ENCODE results near the gene GABRA5.

GABRA5 gene

GRCh38 chr15:26868029-26868685 is 1.3 kb downstream of the GABRA5 start:
- no peak for TF ChIP-seq CTCF (conservative IDR thresholded peaks at IDR 0.05; ENCODE audit: low read depth, low read length)
- peak overlapping the region; percentile 23 for H3K4me3 ChIP-seq (ENCODE audit: low read length)
- DNase-seq (ENCODE audit: low read depth): no peak

GRCh38 chr15:26869628-26870027 is 2.8 kb downstream of the GABRA5 start:
- no peak for TF ChIP-seq CTCF (conservative IDR thresholded peaks at IDR 0.05; ENCODE audit: low read depth, low read length)
- no peak overlapping the region for H3K4me3 ChIP-seq (ENCODE audit: low read length)
- no peak for DNase-seq (ENCODE audit: low read depth)

- no peak for DNase-seq (ENCODE audit: low read depth)
- TF ChIP-seq CTCF (conservative IDR thresholded peaks at IDR 0.05; ENCODE audit: low read depth, low read length): no peak
- H3K4me3 ChIP-seq (ENCODE audit: low read length): no peak overlapping the region
Observed at GRCh38 chr15:26870346-26870745, 3.5 kb downstream of the GABRA5 start.

- TF ChIP-seq CTCF (conservative IDR thresholded peaks at IDR 0.05; ENCODE audit: low read depth, low read length): no peak
- DNase-seq (ENCODE audit: low read depth): no peak
- no peak overlapping the region for H3K4me3 ChIP-seq (ENCODE audit: low read length)
Observed at GRCh38 chr15:26872206-26872605, 5.3 kb downstream of the GABRA5 start.

- no peak overlapping the region for H3K4me3 ChIP-seq (ENCODE audit: low read length)
- TF ChIP-seq CTCF (conservative IDR thresholded peaks at IDR 0.05; ENCODE audit: low read depth, low read length): no peak
- DNase-seq (ENCODE audit: low read depth): peak; percentile 21
Observed at GRCh38 chr15:26873846-26874245, 7.0 kb downstream of the GABRA5 start.

- no peak for DNase-seq (ENCODE audit: low read depth)
- H3K4me3 ChIP-seq (ENCODE audit: low read length): no peak overlapping the region
- TF ChIP-seq CTCF (conservative IDR thresholded peaks at IDR 0.05; ENCODE audit: low read depth, low read length): no peak
Observed at GRCh38 chr15:26874774-26875475, 8.1 kb downstream of the GABRA5 start.

- DNase-seq (ENCODE audit: low read depth): no peak
- no peak for TF ChIP-seq CTCF (conservative IDR thresholded peaks at IDR 0.05; ENCODE audit: low read depth, low read length)
- no peak overlapping the region for H3K4me3 ChIP-seq (ENCODE audit: low read length)
Observed at GRCh38 chr15:26875476-26875850, 8.6 kb downstream of the GABRA5 start.

All from retinal pigment epithelial cell (primary cell).